GM12878 (cell line): Measurements from ENCODE around the gene CREB5. TPM values are rescaled to one million over a fixed set of nuclear protein-coding genes. Genes with fewer than 3 reads are reported as not detected.

Experiments
- ATAC-seq: fragments of 200-7000 bp; cut with Tn5 transposase; 3 replicates; pipeline ENCODE4 v1.9.1; 2020; ENCODE audit warnings: mild to moderate bottlenecking, moderate library complexity
- BruUV-seq: library from RNA; stranded (reverse); fragments of 400-500 nt; replicated peaks from 2 replicates; lab custom pipeline; 2021; lab: Mats Ljungman, UMichigan
- CTCF ChIA-PET: fragments of 300-600 bp; sonication (Branson Sonifier 250); formaldehyde crosslinking; extraction: SDS; loops from one replicate; lab custom pipeline; 2021; ENCODE audit warnings: inconsistent platforms; lab: Yijun Ruan, JAX
- POLR2A ChIA-PET: fragments of 350-600 bp; formaldehyde crosslinking; extraction: SDS; loops from one replicate; lab custom pipeline; 2021; ENCODE audit warnings: inconsistent platforms; lab: Charles Lee
- RAD21 ChIA-PET: fragments of 300-600 bp; sonication (Branson Sonifier 250); formaldehyde crosslinking; loops from one replicate; lab custom pipeline; 2023; ENCODE audit warnings: antibody characterized with exemption; ENCODE audit not compliant: unreplicated experiment; lab: Charles Lee
- SMC1A ChIA-PET: fragments of 300-600 bp; sonication (Branson Sonifier 250); formaldehyde crosslinking; loops from one replicate; lab custom pipeline; 2023; ENCODE audit not compliant: unreplicated experiment, uncharacterized antibody; lab: Charles Lee
- DNase-seq: peaks from one replicate; pipeline ENCODE4 v3.0.0-alpha.2; 2011; ENCODE audit warnings: low read depth, low spot score
- FAIRE-seq: peaks from 3 replicates; lab custom pipeline; 2011; peaks lifted over from hg19 to GRCh38; lab: Jason Lieb, UNC
- H2AFZ ChIP-seq: 2 replicates; pipeline ENCODE4 v1.6.0; 2011; ENCODE audit warnings: low read depth, low read length, control low read depth; ENCODE audit not compliant: control insufficient read depth
- H3K27ac ChIP-seq: 2 replicates; pipeline ENCODE4 v1.5.1; 2011; ENCODE audit warnings: control low read depth; ENCODE audit not compliant: control insufficient read depth, insufficient read depth
- H3K27me3 ChIP-seq, 2 experiments: replicated peaks in 1 of 2; 2 replicates each; pipeline versions ENCODE4 v1.6.0 to v1.6.1; 2011; ENCODE audit warnings: low read length in 1 of 2; ENCODE audit not compliant: control insufficient read depth in 2 of 2, insufficient read depth in 2 of 2
- H3K36me3 ChIP-seq, 2 experiments: 2 replicates each; pipeline ENCODE4 v1.5.1; 2011; ENCODE audit warnings: low read length in 1 of 2; ENCODE audit not compliant: control insufficient read depth in 2 of 2, insufficient read depth in 2 of 2
- H3K4me1 ChIP-seq: 2 replicates; pipeline ENCODE4 v1.6.1; 2011; ENCODE audit warnings: mild to moderate bottlenecking, low read length, moderate library complexity, mixed read lengths; ENCODE audit not compliant: control insufficient read depth, insufficient read depth
- H3K4me2 ChIP-seq: 2 replicates; pipeline ENCODE4 v1.6.0; 2011; ENCODE audit warnings: control low read depth; ENCODE audit not compliant: control insufficient read depth, insufficient read depth
- H3K4me3 ChIP-seq: fragments of 200-600 bp; sonication (generic); 2 replicates; pipeline ENCODE4 v1.5.1; 2016
- H3K79me2 ChIP-seq: 2 replicates; pipeline ENCODE4 v1.6.0; 2011; ENCODE audit warnings: low read length; ENCODE audit not compliant: control insufficient read depth, insufficient read depth
- H3K9ac ChIP-seq: 2 replicates; pipeline ENCODE4 v1.8.0; 2011; ENCODE audit warnings: low read length, control low read depth, mixed read lengths; ENCODE audit not compliant: control insufficient read depth, insufficient read depth
- H3K9me3 ChIP-seq: replicated peaks from 3 replicates; pipeline ENCODE4 v1.5.1; 2011; ENCODE audit warnings: mild to moderate bottlenecking, low read length; ENCODE audit not compliant: control insufficient read depth, insufficient read depth
- H4K20me1 ChIP-seq: 2 replicates; pipeline ENCODE4 v1.6.0; 2011; ENCODE audit not compliant: control insufficient read depth, insufficient read depth
- CHD4 ChIP-seq: fragments of 200-600 bp; sonication (generic); IDR thresholded peaks from 2 replicates; pipeline ENCODE4 v1.6.1; 2016; ENCODE audit warnings: mild to moderate bottlenecking
- EP300 ChIP-seq, 2 experiments: fragments of 150-350 bp in 1 of 2; IDR thresholded peaks; 2 replicates each; pipeline ENCODE4 v1.6.1; 2011 to 2012; ENCODE audit warnings: low read depth in 2 of 2, low read length in 2 of 2, borderline replicate concordance in 1 of 2, improper control_type of control experiment in 1 of 2, inconsistent platforms in 1 of 2; ENCODE audit not compliant: control insufficient read depth in 1 of 2
- FOXM1 ChIP-seq: IDR thresholded peaks from 2 replicates; pipeline ENCODE4 v1.6.1; 2012; ENCODE audit warnings: low read depth, mild to moderate bottlenecking, inconsistent platforms, low read length, moderate library complexity
- GABPA ChIP-seq: IDR thresholded peaks from 2 replicates; pipeline ENCODE4 v1.6.1; 2014; ENCODE audit warnings: antibody characterized with exemption, low read depth, mild to moderate bottlenecking, inconsistent platforms
- GATAD2B ChIP-seq: fragments of 450-650 bp; conservative IDR thresholded peaks from 2 replicates; pipeline ENCODE4 v1.6.1; 2017; ENCODE audit warnings: low read depth, mild to moderate bottlenecking, moderate library complexity
- HDAC2 ChIP-seq: fragments of 200-600 bp; sonication (generic); IDR thresholded peaks from 2 replicates; pipeline ENCODE4 v1.6.1; 2017
- MYC ChIP-seq: IDR thresholded peaks from 2 replicates; pipeline ENCODE4 v1.6.1; 2011; ENCODE audit warnings: mild to moderate bottlenecking, low read length, moderate library complexity, inconsistent platforms; ENCODE audit not compliant: insufficient read depth, insufficient replicate concordance, insufficient read length, severe bottlenecking
- NR2C2 ChIP-seq: IDR thresholded peaks from 2 replicates; pipeline ENCODE4 v1.6.1; 2011; ENCODE audit warnings: borderline replicate concordance, low read depth; ENCODE audit not compliant: control insufficient read depth, insufficient read length
- SMC3 ChIP-seq: IDR thresholded peaks from 2 replicates; pipeline ENCODE4 v1.6.1; 2011; ENCODE audit warnings: low read length, improper control_type of control experiment, borderline replicate concordance
- SP1 ChIP-seq: IDR thresholded peaks from one replicate; pipeline ENCODE4 v1.6.1; 2011; ENCODE audit warnings: low read depth, low read length
- SREBF2 ChIP-seq: IDR thresholded peaks from 2 replicates; pipeline ENCODE4 v1.6.1; 2012; ENCODE audit warnings: mild to moderate bottlenecking, low read length
- ZNF24 ChIP-seq: fragments of 450-650 bp; IDR thresholded peaks from 2 replicates; pipeline ENCODE4 v1.6.1; 2017; ENCODE audit warnings: antibody characterized with exemption, mild to moderate bottlenecking
- ZNF622 ChIP-seq: fragments of 450-650 bp; IDR thresholded peaks from 2 replicates; pipeline ENCODE4 v1.6.1; 2017; ENCODE audit warnings: mild to moderate bottlenecking, inconsistent platforms
- WGBS: methylation state at CpG from one replicate; pipeline ENCODE4 v1.1.6; 2016; ENCODE audit warnings: low lambda C conversion rate; ENCODE audit not compliant: insufficient replicate concordance, insufficient coverage; ENCODE audit errors: missing lambda C conversion rate; 5-methylcytosine and 5-hydroxymethylcytosine counted together
- in situ Hi-C: fragments of 300-500 bp; cut with MboI; formaldehyde crosslinking; loops from 9 replicates; pipeline ENCODE4 v1.14.3; 2018; ENCODE audit warnings: mixed read lengths
- intact Hi-C: fragments of 100-400 bp; cut with micrococcal nuclease; formaldehyde crosslinking; loops from one replicate; pipeline ENCODE4 v1.14.2; 2022; ENCODE audit not compliant: unreplicated experiment
- polyA plus RNA-seq, 11 experiments: library from polyadenylated mRNA; depleted of rRNA in 4 of 11; unstranded in 6 of 11; stranded (reverse) in 5 of 11; fragments of >200 nt; fragmentation: Nextera tagmentation in 4 of 11; fragmentation: Illumina TruSeq in 1 of 11; extraction: Ambion mirVana in 4 of 11; extraction: Trizol in 1 of 11; gene quantifications; 1 replicate in 1 of 11; 2 replicates in 10 of 11; pipeline versions ENCODE4 v1.2.1 to v1.2.3, GENCODE V29; 2011 to 2016; ENCODE audit warnings: inconsistent platforms in 2 of 11, missing spikeins in 2 of 11, low read depth in 1 of 11
- total RNA-seq, 4 experiments: library from RNA; depleted of rRNA in 3 of 4; stranded (reverse); fragments of >200 nt in 3 of 4; fragmentation: Illumina TruSeq in 1 of 4; extraction: Trizol in 1 of 4; gene quantifications; 2 replicates each; pipeline versions ENCODE4 v1.2.1 to v1.2.3, GENCODE V29; 2013 to 2021
- TF ChIP-seq, protein P1 (sequence below): IDR thresholded peaks from 2 replicates; pipeline ENCODE4 v1.6.1; 2011; ENCODE audit warnings: borderline replicate concordance, low read depth, mild to moderate bottlenecking, moderate library complexity, mixed read lengths, low read length; ENCODE audit not compliant: insufficient read depth; ENCODE audit errors: extremely low read length
- TF ChIP-seq, protein P2 (sequence below): fragments of 450-650 bp; formaldehyde crosslinking; IDR thresholded peaks from 2 replicates; pipeline ENCODE4 v1.4.0; 2020; ENCODE audit warnings: mild to moderate bottlenecking, moderate library complexity
- TF ChIP-seq, protein P3 (sequence below): IDR thresholded peaks from 2 replicates; pipeline ENCODE4 v1.6.1; 2011; ENCODE audit warnings: borderline replicate concordance, low read depth, mild to moderate bottlenecking, moderate library complexity, low read length; ENCODE audit not compliant: insufficient read depth, poor library complexity, severe bottlenecking

Gene CREB5
- total and polyA plus RNA-seq, 10 of the 15 experiments (the other 5 are each of a cell fraction or from before 2014, with no cell fraction given), result 12.9 to 74.1 (median 53.0) TPM

DNA sequence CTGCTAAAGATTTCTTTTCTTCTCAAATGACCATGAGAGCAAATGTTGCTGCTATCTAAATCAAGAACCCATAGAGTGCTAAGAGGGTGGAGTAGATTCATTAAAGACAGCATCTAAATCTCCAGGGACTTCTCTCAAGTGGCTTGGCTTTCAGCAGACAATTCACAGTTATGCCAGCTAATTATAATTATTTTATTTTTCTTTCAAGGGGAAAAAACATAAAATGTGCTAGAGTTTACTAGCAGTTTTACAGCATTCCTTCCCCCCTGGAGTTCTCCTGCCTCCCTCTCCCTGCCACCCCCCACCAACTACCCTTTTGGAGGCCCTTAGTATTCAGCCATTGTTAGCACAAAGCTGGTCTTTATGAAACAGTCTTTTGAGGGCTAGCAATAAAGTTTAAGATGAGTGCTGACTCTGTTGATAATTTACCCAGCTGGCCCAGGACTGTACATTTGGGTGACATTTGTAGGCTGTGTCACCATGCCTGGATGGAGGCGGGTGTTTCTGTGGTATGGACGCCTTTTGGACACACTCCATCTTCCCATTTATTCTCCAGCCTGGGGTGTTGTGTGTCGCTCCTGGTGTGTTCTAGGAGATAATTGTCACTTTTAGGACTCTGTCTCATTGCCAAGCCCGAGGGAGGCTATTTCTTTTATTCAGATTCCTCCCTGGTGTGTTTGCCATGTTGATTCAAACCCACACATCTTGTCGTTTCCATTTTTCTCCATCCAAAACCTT lies 160.2 kb downstream of the CREB5 start:
- POLR2A ChIA-PET, result interaction anchor here (0.6 to 9.5 kb wide), 12 partner anchors 19 to 161 kb away, joined by 3 to 88 read pairs (median 7); partner anchors contain the start of gene CREB5
- H3K27ac ChIP-seq, result peak overlapping the region; percentile 27; the same call in 1 of the 2 replicates
- TF ChIP-seq SREBF2 (no peak), GATAD2B (peak; percentile 21; the same call in 1 of the 2 replicates), GABPA (no peak), EP300 (IDR thresholded peaks at IDR 0.05; ENCODE audit: borderline replicate concordance in 1 of 2, control insufficient read depth in 1 of 2, low read depth in 2 of 2, low read length in 2 of 2) (no peak), ZNF24 (0 out of 2 replicates have a peak, but pooled peaks have one; percentile 5), MYC (no peak), SMC3 (no peak), FOXM1 (0 out of 2 replicates have a peak, but pooled peaks have one; percentile 14), SP1 (no peak), HDAC2 (no peak), NR2C2 (no peak), ZNF622 (no peak), CHD4 (no peak)
- TF ChIP-seq, protein P1, sequence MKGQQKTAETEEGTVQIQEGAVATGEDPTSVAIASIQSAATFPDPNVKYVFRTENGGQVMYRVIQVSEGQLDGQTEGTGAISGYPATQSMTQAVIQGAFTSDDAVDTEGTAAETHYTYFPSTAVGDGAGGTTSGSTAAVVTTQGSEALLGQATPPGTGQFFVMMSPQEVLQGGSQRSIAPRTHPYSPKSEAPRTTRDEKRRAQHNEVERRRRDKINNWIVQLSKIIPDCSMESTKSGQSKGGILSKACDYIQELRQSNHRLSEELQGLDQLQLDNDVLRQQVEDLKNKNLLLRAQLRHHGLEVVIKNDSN, result no peak
- TF ChIP-seq, protein P2, sequence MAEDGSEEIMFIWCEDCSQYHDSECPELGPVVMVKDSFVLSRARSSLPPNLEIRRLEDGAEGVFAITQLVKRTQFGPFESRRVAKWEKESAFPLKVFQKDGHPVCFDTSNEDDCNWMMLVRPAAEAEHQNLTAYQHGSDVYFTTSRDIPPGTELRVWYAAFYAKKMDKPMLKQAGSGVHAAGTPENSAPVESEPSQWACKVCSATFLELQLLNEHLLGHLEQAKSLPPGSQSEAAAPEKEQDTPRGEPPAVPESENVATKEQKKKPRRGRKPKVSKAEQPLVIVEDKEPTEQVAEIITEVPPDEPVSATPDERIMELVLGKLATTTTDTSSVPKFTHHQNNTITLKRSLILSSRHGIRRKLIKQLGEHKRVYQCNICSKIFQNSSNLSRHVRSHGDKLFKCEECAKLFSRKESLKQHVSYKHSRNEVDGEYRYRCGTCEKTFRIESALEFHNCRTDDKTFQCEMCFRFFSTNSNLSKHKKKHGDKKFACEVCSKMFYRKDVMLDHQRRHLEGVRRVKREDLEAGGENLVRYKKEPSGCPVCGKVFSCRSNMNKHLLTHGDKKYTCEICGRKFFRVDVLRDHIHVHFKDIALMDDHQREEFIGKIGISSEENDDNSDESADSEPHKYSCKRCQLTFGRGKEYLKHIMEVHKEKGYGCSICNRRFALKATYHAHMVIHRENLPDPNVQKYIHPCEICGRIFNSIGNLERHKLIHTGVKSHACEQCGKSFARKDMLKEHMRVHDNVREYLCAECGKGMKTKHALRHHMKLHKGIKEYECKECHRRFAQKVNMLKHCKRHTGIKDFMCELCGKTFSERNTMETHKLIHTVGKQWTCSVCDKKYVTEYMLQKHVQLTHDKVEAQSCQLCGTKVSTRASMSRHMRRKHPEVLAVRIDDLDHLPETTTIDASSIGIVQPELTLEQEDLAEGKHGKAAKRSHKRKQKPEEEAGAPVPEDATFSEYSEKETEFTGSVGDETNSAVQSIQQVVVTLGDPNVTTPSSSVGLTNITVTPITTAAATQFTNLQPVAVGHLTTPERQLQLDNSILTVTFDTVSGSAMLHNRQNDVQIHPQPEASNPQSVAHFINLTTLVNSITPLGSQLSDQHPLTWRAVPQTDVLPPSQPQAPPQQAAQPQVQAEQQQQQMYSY (CRISPR knock-in tag), result 0 out of 2 replicates have a peak, but pooled peaks have one; percentile 46
- TF ChIP-seq, protein P3, sequence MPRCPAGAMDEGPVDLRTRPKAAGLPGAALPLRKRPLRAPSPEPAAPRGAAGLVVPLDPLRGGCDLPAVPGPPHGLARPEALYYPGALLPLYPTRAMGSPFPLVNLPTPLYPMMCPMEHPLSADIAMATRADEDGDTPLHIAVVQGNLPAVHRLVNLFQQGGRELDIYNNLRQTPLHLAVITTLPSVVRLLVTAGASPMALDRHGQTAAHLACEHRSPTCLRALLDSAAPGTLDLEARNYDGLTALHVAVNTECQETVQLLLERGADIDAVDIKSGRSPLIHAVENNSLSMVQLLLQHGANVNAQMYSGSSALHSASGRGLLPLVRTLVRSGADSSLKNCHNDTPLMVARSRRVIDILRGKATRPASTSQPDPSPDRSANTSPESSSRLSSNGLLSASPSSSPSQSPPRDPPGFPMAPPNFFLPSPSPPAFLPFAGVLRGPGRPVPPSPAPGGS, result no peak

More for the DNA sequence above, 160.2 kb downstream of the CREB5 start:
- ChIA-PET SMC1A (interaction anchor here (0.8 to 13.6 kb wide), 24 partner anchors 8 to 161 kb away, joined by 3 to 177 read pairs (median 10); partner anchors contain the start of gene CREB5), RAD21 (interaction anchor here (0.9 to 10.4 kb wide), 16 partner anchors 8 to 242 kb away, joined by 3 to 192 read pairs (median 6); partner anchors contain the start of gene CREB5), CTCF (interaction anchor here (0.7 to 4.3 kb wide), 8 partner anchors 26 to 183 kb away, joined by 3 to 22 read pairs (median 4); partner anchors contain the start of gene CREB5)
- Histone ChIP-seq H3K4me3 (no peak overlapping the region), H2AFZ (no peak overlapping the region), H4K20me1 (no peaks in the 10 kb centered on the region), H3K9me3 (no peaks in the 10 kb centered on the region; the same call in 2 of the 3 replicates), H3K4me1 (peaks cover 23% of the 10 kb centered on the region), H3K79me2 (peaks cover 12% of the 10 kb centered on the region), H3K4me2 (no peak overlapping the region), H3K27me3 (no peaks in the 10 kb centered on the region), H3K36me3 (no peaks in the 10 kb centered on the region; a peak in 1 of 4 replicates), H3K9ac (no peak overlapping the region)
- DNase-seq (no peak), FAIRE-seq (no peak), ATAC-seq (peak; percentile 23)
- intact Hi-C loops (loop anchor here (1.0 kb wide), 4 partner anchors 49 to 159 kb away; no protein-coding TSS in a partner anchor), in situ Hi-C loops (no loop called here)
- BruUV-seq, result TSS peak; percentile 89
- WGBS, result 76% methylated on average over 5 of the region's 5 CpGs
